Panc1 (cell line): Measurements from ENCODE around the gene BTBD9. TPM values are rescaled to one million over a fixed set of nuclear protein-coding genes. Genes with fewer than 3 reads are reported as not detected.

ENCODE experiments used
- ATAC-seq: fragments of 200-7000 bp; cut with Tn5 transposase; 2 replicates; pipeline ENCODE4 v1.9.1; 2020; ENCODE audit warnings: mild to moderate bottlenecking, moderate library complexity
- BruUV-seq: library from RNA; stranded (reverse); fragments of 400-500 nt; replicated peaks from 2 replicates; lab custom pipeline; 2021; lab: Mats Ljungman, UMichigan
- CTCF ChIA-PET: fragments of 300-600 bp; sonication (Branson Sonifier 250); formaldehyde crosslinking; loops from one replicate; lab custom pipeline; 2022; ENCODE audit warnings: antibody characterized with exemption; lab: Charles Lee
- POLR2A ChIA-PET: fragments of 300-600 bp; sonication (Branson Sonifier 250); formaldehyde crosslinking; loops from one replicate; lab custom pipeline; 2022; ENCODE audit warnings: antibody characterized with exemption; lab: Charles Lee
- DNase-seq: peaks from one replicate; pipeline ENCODE4 v3.0.0-alpha.2; 2010; ENCODE audit warnings: low read depth, low spot score
- H3K27ac ChIP-seq: 2 replicates; pipeline ENCODE4 v1.5.1; 2011; ENCODE audit warnings: mild to moderate bottlenecking, low read length, inconsistent platforms
- H3K27me3 ChIP-seq: fragments of 200-500 bp; sonication (Bioruptor generic); 2 replicates; pipeline ENCODE4 v1.6.0; 2014; ENCODE audit warnings: low read length, inconsistent platforms; ENCODE audit not compliant: control insufficient read depth, insufficient read depth
- H3K36me3 ChIP-seq: fragments of 200-500 bp; sonication (Bioruptor generic); 2 replicates; pipeline ENCODE4 v1.5.1; 2014; ENCODE audit warnings: inconsistent platforms, mild to moderate bottlenecking, low read length, moderate library complexity; ENCODE audit not compliant: control insufficient read depth, insufficient read depth
- H3K4me1 ChIP-seq: 2 replicates; pipeline ENCODE4 v1.5.1; 2011; ENCODE audit warnings: inconsistent platforms, mild to moderate bottlenecking, low read length, moderate library complexity; ENCODE audit not compliant: control insufficient read depth, insufficient read depth
- H3K4me3 ChIP-seq, 2 experiments: 2 replicates each; pipeline ENCODE4 v1.5.1; 2011 to 2012; ENCODE audit warnings: low read depth in 2 of 2, low read length in 2 of 2, mild to moderate bottlenecking in 2 of 2, inconsistent platforms in 1 of 2, moderate library complexity in 1 of 2
- H3K9me3 ChIP-seq: fragments of 200-500 bp; sonication (Bioruptor generic); 2 replicates; pipeline ENCODE4 v1.5.1; 2014; ENCODE audit warnings: low read depth, mild to moderate bottlenecking, inconsistent platforms, low read length, moderate library complexity; ENCODE audit not compliant: control insufficient read depth, insufficient read depth
- CTCF ChIP-seq: fragments of 450-650 bp; IDR thresholded peaks from 2 replicates; pipeline ENCODE4 v1.5.1; 2017; ENCODE audit warnings: mild to moderate bottlenecking
- POLR2AphosphoS5 ChIP-seq: IDR thresholded peaks from 2 replicates; pipeline ENCODE4 v1.6.1; 2012; ENCODE audit warnings: mild to moderate bottlenecking, low read depth, low read length, moderate library complexity
- REST ChIP-seq, 2 experiments: IDR thresholded peaks; 2 replicates each; pipeline ENCODE4 v1.6.1; 2011 to 2012; ENCODE audit warnings: low read depth in 2 of 2, control low read depth in 1 of 2, low read length in 1 of 2, mild to moderate bottlenecking in 1 of 2, moderate library complexity in 1 of 2; ENCODE audit not compliant: insufficient read depth in 1 of 2
- SIN3A ChIP-seq: IDR thresholded peaks from 2 replicates; pipeline ENCODE4 v1.6.1; 2012; ENCODE audit warnings: low read depth, mild to moderate bottlenecking, low read length, moderate library complexity, borderline replicate concordance; ENCODE audit not compliant: insufficient read depth
- TCF7L2 ChIP-seq: IDR thresholded peaks from 2 replicates; pipeline ENCODE4 v1.6.1; 2011; ENCODE audit warnings: mild to moderate bottlenecking, low read depth, low read length, inconsistent platforms
- in situ Hi-C: cut with HindIII; loops from 2 replicates; pipeline ENCODE4 v1.10.0; 2016; ENCODE audit warnings: low sequenced_read_pairs, low pct_unique_long_range_greater_than_20kb
- intact Hi-C: fragments of 100-400 bp; cut with micrococcal nuclease; formaldehyde crosslinking; loops from one replicate; pipeline ENCODE4 v1.10.0; 2022; ENCODE audit not compliant: unreplicated experiment
- total RNA-seq: library from RNA; stranded (reverse); gene quantifications from one replicate; pipeline ENCODE4 v1.2.1, GENCODE V29; 2021; ENCODE audit not compliant: unreplicated experiment

Gene BTBD9
- total RNA-seq, 1 experiment from 2014 or later, result 12.8 TPM

- intact Hi-C loops, result no loop called here
- H3K36me3 ChIP-seq, result no peaks in the 10 kb centered on the region
Observed at GRCh38 chr6:38407192-38407591, 232.5 kb downstream of the BTBD9 start.

GRCh38 chr6:38406096-38406495 is 233.6 kb downstream of the BTBD9 start:
- Histone ChIP-seq H3K27ac (no peak overlapping the region), H3K36me3 (no peaks in the 10 kb centered on the region), H3K9me3 (no peaks in the 10 kb centered on the region), H3K27me3 (no peaks in the 10 kb centered on the region), H3K4me3 (no peak overlapping the region), H3K4me1 (no peaks in the 10 kb centered on the region; the same call in 1 of the 2 replicates)
- TF ChIP-seq POLR2AphosphoS5 (no peak), REST (IDR thresholded peaks at IDR 0.05; ENCODE audit: insufficient read depth in 1 of 2, low read depth in 2 of 2, low read length in 1 of 2) (no peak), SIN3A (no peak), TCF7L2 (no peak), CTCF (no peak)
- in situ Hi-C loops (no loop called here), intact Hi-C loops (no loop called here)
- ChIA-PET CTCF (no interaction called here), POLR2A (no interaction called here)
- BruUV-seq, result no TSS peak
- DNase-seq, result no peak
- no peak for ATAC-seq

More at GRCh38 chr6:38407192-38407591, 232.5 kb downstream of the BTBD9 start:
- H3K4me1 ChIP-seq, result no peaks in the 10 kb centered on the region; the same call in 1 of the 2 replicates
- CTCF ChIA-PET, result no interaction called here
- POLR2A ChIA-PET, result no interaction called here
- DNase-seq (no peak), ATAC-seq (no peak)
- H3K27ac ChIP-seq, result no peak overlapping the region
- no peaks in the 10 kb centered on the region for H3K9me3 ChIP-seq
- no peak overlapping the region for H3K4me3 ChIP-seq
- H3K27me3 ChIP-seq, result no peaks in the 10 kb centered on the region
- TF ChIP-seq SIN3A (no peak), CTCF (no peak), TCF7L2 (no peak), POLR2AphosphoS5 (no peak), REST (IDR thresholded peaks at IDR 0.05; ENCODE audit: insufficient read depth in 1 of 2, low read depth in 2 of 2, low read length in 1 of 2) (no peak)
- in situ Hi-C loops, result no loop called here
- no TSS peak for BruUV-seq
